Stimulated activated memory B cell treated with anti-CD40 and anti-IgM and Interleukin-4, amounts not matched to agents 10 μg/mL and 1 μg/mL and 100 μg/mL, for 72 hours (primary cell): ENCODE results near the gene CXCR4.
"Not testable (repeated sequence)": the region's sequence is repeated elsewhere in the genome, so short reads cannot be mapped to it uniquely, and the experiment has no call there.

Source experiments
- ATAC-seq: fragments of 150-1000 bp; cut with Tn5 transposase; 2 replicates; pipeline ENCODE4 v1.10.0; 2021
- H3K27ac Mint-ChIP-seq: one replicate; pipeline ENCODE4 v1.8.0; 2022; ENCODE audit warnings: mild to moderate bottlenecking, mixed read lengths
- H3K27me3 Mint-ChIP-seq: one replicate; pipeline ENCODE4 v1.8.0; 2022; ENCODE audit warnings: mixed read lengths
- H3K36me3 Mint-ChIP-seq: one replicate; pipeline ENCODE4 v1.8.0; 2022; ENCODE audit warnings: mixed read lengths
- H3K4me1 Mint-ChIP-seq: one replicate; pipeline ENCODE4 v1.8.0; 2022; ENCODE audit warnings: mixed read lengths
- H3K4me3 Mint-ChIP-seq: one replicate; pipeline ENCODE4 v1.8.0; 2022; ENCODE audit warnings: mild to moderate bottlenecking, moderate library complexity, mixed read lengths
- H3K9me3 Mint-ChIP-seq: one replicate; pipeline ENCODE4 v1.8.0; 2022; ENCODE audit warnings: mixed read lengths

CXCR4 gene

GRCh38 chr2:136112317-136113208 lies 5.4 kb downstream of the CXCR4 start:
- Mint-ChIP-seq H3K27ac (no peak overlapping the region), H3K36me3 (peaks cover 41% of the 10 kb centered on the region), H3K4me3 (no peak overlapping the region)

GRCh38 chr2:136111711-136112110 lies 6.2 kb downstream of the CXCR4 start:
- no peak for ATAC-seq
- peaks cover 34% of the 10 kb centered on the region for H3K36me3 Mint-ChIP-seq
- H3K4me1 Mint-ChIP-seq = peaks cover 73% of the 10 kb centered on the region
- no peaks in the 10 kb centered on the region for H3K9me3 Mint-ChIP-seq
- H3K27me3 Mint-ChIP-seq = no peaks in the 10 kb centered on the region
- H3K4me3 Mint-ChIP-seq = no peak overlapping the region
- peak overlapping the region; percentile 76 for H3K27ac Mint-ChIP-seq

More at GRCh38 chr2:136112317-136113208, 5.4 kb downstream of the CXCR4 start:
- no peak for ATAC-seq
- Mint-ChIP-seq H3K9me3 (no peaks in the 10 kb centered on the region), H3K27me3 (no peaks in the 10 kb centered on the region), H3K4me1 (peaks cover 65% of the 10 kb centered on the region)

- no peak for ATAC-seq
These were observed 7.4 kb downstream of the CXCR4 start for GRCh38 chr2:136110526-136110925.

GRCh38 chr2:136108463-136108862 lies 9.5 kb downstream of the CXCR4 start:
- Mint-ChIP-seq H3K27me3 (no peaks in the 10 kb centered on the region), H3K4me1 (peaks cover 56% of the 10 kb centered on the region), H3K36me3 (peaks cover 4% of the 10 kb centered on the region), H3K4me3 (no peak overlapping the region), H3K9me3 (no peaks in the 10 kb centered on the region), H3K27ac (peak overlapping the region; percentile 57)
- no peak for ATAC-seq

More at GRCh38 chr2:136110526-136110925, 7.4 kb downstream of the CXCR4 start:
- H3K4me1 Mint-ChIP-seq = peaks cover 76% of the 10 kb centered on the region
- H3K9me3 Mint-ChIP-seq = no peaks in the 10 kb centered on the region
- no peaks in the 10 kb centered on the region for H3K27me3 Mint-ChIP-seq
- peaks cover 24% of the 10 kb centered on the region for H3K36me3 Mint-ChIP-seq
- no peak overlapping the region for H3K4me3 Mint-ChIP-seq
- H3K27ac Mint-ChIP-seq = peak overlapping the region; percentile 76

- H3K4me3 Mint-ChIP-seq = no peak overlapping the region
- peak; percentile 52 for ATAC-seq
- peaks cover 44% of the 10 kb centered on the region for H3K4me1 Mint-ChIP-seq
- H3K27me3 Mint-ChIP-seq = no peaks in the 10 kb centered on the region
- H3K36me3 Mint-ChIP-seq = no peaks in the 10 kb centered on the region
- no peaks in the 10 kb centered on the region for H3K9me3 Mint-ChIP-seq
- peak overlapping the region; percentile 57 for H3K27ac Mint-ChIP-seq
These were observed 10.6 kb downstream of the CXCR4 start for GRCh38 chr2:136107051-136108033.

GRCh38 chr2:136106505-136106904 lies 11.4 kb downstream of the CXCR4 start:
- ATAC-seq = no peak
- Mint-ChIP-seq H3K36me3 (no peaks in the 10 kb centered on the region), H3K9me3 (no peaks in the 10 kb centered on the region), H3K4me3 (no peak overlapping the region), H3K4me1 (peaks cover 37% of the 10 kb centered on the region), H3K27me3 (no peaks in the 10 kb centered on the region), H3K27ac (peak overlapping the region; percentile 57)

- peaks cover 3% of the 10 kb centered on the region for H3K9me3 Mint-ChIP-seq
- no peak overlapping the region for H3K27ac Mint-ChIP-seq
- H3K4me3 Mint-ChIP-seq = no peak overlapping the region
- no peaks in the 10 kb centered on the region for H3K36me3 Mint-ChIP-seq
- H3K27me3 Mint-ChIP-seq = no peaks in the 10 kb centered on the region
- peaks cover 24% of the 10 kb centered on the region for H3K4me1 Mint-ChIP-seq
- no peak for ATAC-seq
These were observed 13.0 kb downstream of the CXCR4 start for GRCh38 chr2:136104977-136105376.

GRCh38 chr2:136101042-136101441 lies 16.9 kb downstream of the CXCR4 start:
- Mint-ChIP-seq H3K36me3 (no peaks in the 10 kb centered on the region), H3K9me3 (peaks cover 3% of the 10 kb centered on the region), H3K4me1 (peaks cover 14% of the 10 kb centered on the region), H3K27me3 (no peaks in the 10 kb centered on the region), H3K27ac (peak overlapping the region; percentile 13), H3K4me3 (no peak overlapping the region)
- ATAC-seq = no peak

- Mint-ChIP-seq H3K9me3 (peaks cover 3% of the 10 kb centered on the region), H3K27ac (peak overlapping the region; percentile 2), H3K36me3 (no peaks in the 10 kb centered on the region), H3K4me1 (peaks cover 17% of the 10 kb centered on the region), H3K4me3 (no peak overlapping the region), H3K27me3 (no peaks in the 10 kb centered on the region)
- ATAC-seq = no peak
These were observed 19.5 kb downstream of the CXCR4 start for GRCh38 chr2:136098441-136098840.

GRCh38 chr2:136093583-136093982 lies 24.4 kb downstream of the CXCR4 start:
- no peak overlapping the region for H3K4me3 Mint-ChIP-seq
- H3K36me3 Mint-ChIP-seq = no peaks in the 10 kb centered on the region
- ATAC-seq = no peak
- H3K9me3 Mint-ChIP-seq = no peaks in the 10 kb centered on the region
- no peaks in the 10 kb centered on the region for H3K27me3 Mint-ChIP-seq
- H3K4me1 Mint-ChIP-seq = peaks cover 15% of the 10 kb centered on the region
- no peak overlapping the region for H3K27ac Mint-ChIP-seq

GRCh38 chr2:136091899-136092298 lies 26.1 kb downstream of the CXCR4 start:
- Mint-ChIP-seq H3K36me3 (no peaks in the 10 kb centered on the region), H3K4me1 (peaks cover 9% of the 10 kb centered on the region), H3K27me3 (no peaks in the 10 kb centered on the region), H3K4me3 (no peak overlapping the region), H3K27ac (no peak overlapping the region), H3K9me3 (no peaks in the 10 kb centered on the region)
- ATAC-seq = no peak

GRCh38 chr2:136087901-136088460 lies 30.0 kb downstream of the CXCR4 start:
- not testable (repeated sequence) for H3K4me1 Mint-ChIP-seq, H3K36me3 Mint-ChIP-seq, H3K9me3 Mint-ChIP-seq, H3K27ac Mint-ChIP-seq, H3K27me3 Mint-ChIP-seq, H3K4me3 Mint-ChIP-seq, ATAC-seq

GRCh38 chr2:136086253-136087016 lies 31.5 kb downstream of the CXCR4 start:
- no peaks in the 10 kb centered on the region for H3K27me3 Mint-ChIP-seq
- H3K4me3 Mint-ChIP-seq = no peak overlapping the region
- no peaks in the 10 kb centered on the region for H3K4me1 Mint-ChIP-seq
- peak overlapping the region; percentile 12 for H3K27ac Mint-ChIP-seq
- ATAC-seq = no peak
- H3K9me3 Mint-ChIP-seq = no peaks in the 10 kb centered on the region
- H3K36me3 Mint-ChIP-seq = no peaks in the 10 kb centered on the region

- Mint-ChIP-seq H3K9me3 (no peaks in the 10 kb centered on the region), H3K27ac (peak overlapping the region; percentile 12), H3K4me1 (no peaks in the 10 kb centered on the region), H3K4me3 (no peak overlapping the region), H3K36me3 (no peaks in the 10 kb centered on the region), H3K27me3 (no peaks in the 10 kb centered on the region)
- ATAC-seq = no peak
These were observed 32.3 kb downstream of the CXCR4 start for GRCh38 chr2:136085453-136086209.
